B cell (primary cell): ENCODE data around the gene MAPKBP1. TPM values are rescaled to one million over a fixed set of nuclear protein-coding genes. Genes with fewer than 3 reads are reported as not detected.

ENCODE experiments used
- ATAC-seq: fragments of 200-7000 bp; cut with Tn5 transposase; one replicate; pipeline ENCODE4 v1.10.0; 2021; ENCODE audit warnings: low read depth, mild to moderate bottlenecking, moderate number of reproducible peaks, moderate library complexity
- CTCF ChIA-PET: fragments of 350-600 bp; sonication (Branson Sonifier 250); formaldehyde crosslinking; loops from one replicate; lab custom pipeline; 2021; ENCODE audit warnings: antibody characterized with exemption, inconsistent platforms; lab: Charles Lee
- POLR2A ChIA-PET: fragments of 350-600 bp; sonication (Branson Sonifier 250); formaldehyde crosslinking; loops from one replicate; lab custom pipeline; 2021; ENCODE audit warnings: antibody characterized with exemption; lab: Charles Lee
- DNase-seq: peaks from one replicate; pipeline ENCODE4 v3.0.0; 2013
- H2AFZ ChIP-seq: 2 replicates; pipeline ENCODE4 v1.6.1; 2012; ENCODE audit warnings: mild to moderate bottlenecking, low read depth, low read length; ENCODE audit not compliant: insufficient read depth, poor library complexity, severe bottlenecking
- H3K27ac ChIP-seq, 2 donors: 1 replicate in 1 of 2; 2 replicates in 1 of 2; pipeline ENCODE4 v1.5.1; 2012 to 2013; ENCODE audit warnings: low read length in 2 of 2, mild to moderate bottlenecking in 2 of 2, moderate library complexity in 1 of 2
- H3K27me3 ChIP-seq, 4 experiments: fragments of 200-600 bp in 1 of 4; sonication (generic) in 1 of 4; replicated peaks in 1 of 4; 1 replicate in 2 of 4; 2 replicates in 2 of 4; pipeline versions ENCODE4 v1.6.1 to v1.7.0; 2013 to 2016; ENCODE audit warnings: low read length in 3 of 4, mild to moderate bottlenecking in 2 of 4, mixed read lengths in 1 of 4, moderate library complexity in 1 of 4; ENCODE audit not compliant: insufficient read depth in 4 of 4, control insufficient read depth in 3 of 4; ENCODE audit errors: control extremely low read depth in 1 of 4
- H3K36me3 ChIP-seq, 2 experiments: replicated peaks in 1 of 2; 1 replicate in 1 of 2; 2 replicates in 1 of 2; pipeline versions ENCODE4 v1.6.1 to v1.7.1; 2013; ENCODE audit warnings: low read length in 1 of 2; ENCODE audit not compliant: insufficient read depth in 2 of 2, control insufficient read depth in 1 of 2; ENCODE audit errors: control extremely low read depth in 1 of 2, extremely low read depth in 1 of 2
- H3K4me1 ChIP-seq, 2 donors: fragments of 200-600 bp in 1 of 2; sonication (generic) in 1 of 2; 1 replicate in 1 of 2; 2 replicates in 1 of 2; pipeline versions ENCODE4 v1.5.1 to v1.6.1; 2013 to 2017; ENCODE audit warnings: low read length in 2 of 2; ENCODE audit not compliant: control insufficient read depth in 2 of 2, insufficient read depth in 2 of 2
- H3K4me2 ChIP-seq: replicated peaks from 2 replicates; pipeline ENCODE3; 2012; ENCODE audit warnings: mild to moderate bottlenecking, low read depth, low read length; ENCODE audit not compliant: poor library complexity, severe bottlenecking
- H3K4me3 ChIP-seq, 5 experiments: fragments of 200-600 bp in 1 of 5; sonication (generic) in 1 of 5; 1 replicate in 3 of 5; 2 replicates in 2 of 5; pipeline versions ENCODE4 v1.5.1 to v1.7.0; 2011 to 2016; ENCODE audit warnings: low read length in 4 of 5, mild to moderate bottlenecking in 4 of 5, low read depth in 2 of 5, control low read depth in 1 of 5, moderate library complexity in 1 of 5; ENCODE audit not compliant: insufficient read depth in 1 of 5; ENCODE audit errors: control extremely low read depth in 1 of 5, extremely low read depth in 1 of 5
- H3K79me2 ChIP-seq: fragments of 200-600 bp; sonication (generic); one replicate; pipeline ENCODE4 v1.6.0; 2016; ENCODE audit warnings: low read length; ENCODE audit not compliant: control insufficient read depth, insufficient read depth
- H3K9ac ChIP-seq: fragments of 200-600 bp; sonication (generic); 2 replicates; pipeline ENCODE4 v1.6.1; 2017; ENCODE audit warnings: mild to moderate bottlenecking, low read length, moderate library complexity
- H3K9me3 ChIP-seq, 3 donors: one replicate each; pipeline versions ENCODE4 v1.6.1 to v1.7.1; 2013; ENCODE audit warnings: low read length in 2 of 3; ENCODE audit not compliant: control insufficient read depth in 2 of 3, insufficient read depth in 1 of 3; ENCODE audit errors: control extremely low read depth in 1 of 3
- H4K20me1 ChIP-seq: 2 replicates; pipeline ENCODE4 v1.6.0; 2012; ENCODE audit warnings: mild to moderate bottlenecking, low read length; ENCODE audit not compliant: insufficient read depth, control insufficient read depth, poor library complexity, severe bottlenecking
- H3K27ac Mint-ChIP-seq: one replicate; pipeline ENCODE4 v1.8.0; 2021; ENCODE audit warnings: mixed read lengths
- H3K27me3 Mint-ChIP-seq: one replicate; pipeline ENCODE4 v1.8.0; 2021; ENCODE audit warnings: mixed read lengths
- H3K4me1 Mint-ChIP-seq: one replicate; pipeline ENCODE4 v1.8.0; 2021; ENCODE audit warnings: mixed read lengths
- H3K4me3 Mint-ChIP-seq: one replicate; pipeline ENCODE4 v1.8.0; 2021; ENCODE audit warnings: mixed read lengths
- H3K9me3 Mint-ChIP-seq: one replicate; pipeline ENCODE4 v1.8.0; 2022; ENCODE audit warnings: mixed read lengths; ENCODE audit not compliant: insufficient read depth
- EZH2 ChIP-seq: IDR thresholded peaks from 2 replicates; pipeline ENCODE4 v1.6.1; 2012; ENCODE audit warnings: borderline replicate concordance, low read depth, mild to moderate bottlenecking, moderate library complexity, low read length; ENCODE audit not compliant: insufficient read depth, poor library complexity, severe bottlenecking
- WGBS: methylation state at CpG from one replicate; pipeline ENCODE4 v1.1.5; 2013; ENCODE audit warnings: missing lambda C conversion rate; ENCODE audit not compliant: insufficient coverage; 5-methylcytosine and 5-hydroxymethylcytosine counted together
- intact Hi-C: fragments of 100-400 bp; cut with micrococcal nuclease; formaldehyde crosslinking; loops from one replicate; pipeline ENCODE4 v1.10.0; 2022
- polyA plus RNA-seq: library from polyadenylated mRNA; depleted of rRNA; stranded (reverse); fragments of >200 nt; gene quantifications from 2 replicates; pipeline ENCODE4 v1.2.3, GENCODE V29; 2012
- total RNA-seq, 2 donors: library from RNA; stranded (reverse); fragments of 120-200 nt in 1 of 2; gene quantifications; 1 replicate in 1 of 2; 2 replicates in 1 of 2; pipeline versions ENCODE4 v1.2.3 to v1.2.4, GENCODE V29; 2013 to 2022
- TF ChIP-seq, protein P1 (sequence below): fragments of 200-600 bp; IDR thresholded peaks from one replicate; pipeline ENCODE4 v1.8.0; 2022; ENCODE audit warnings: antibody characterized with exemption, mild to moderate bottlenecking

MAPKBP1 gene
- total and polyA plus RNA-seq, 2 donors (not counting 1 experiment from before 2014, with no cell fraction given): 14.1 to 59.2 TPM

- no peak for ATAC-seq
- Histone ChIP-seq H3K4me1 (peaks cover 31 to 37% of the 10 kb centered on the region in 2 donors), H3K27ac (no peak overlapping the region), H3K4me2 (no peak overlapping the region), H3K27me3 (no peaks in the 10 kb centered on the region), H4K20me1 (peaks cover 7% of the 10 kb centered on the region), H3K4me3 (no peak overlapping the region), H3K79me2 (peaks cover 47% of the 10 kb centered on the region), H3K9ac (no peak overlapping the region), H3K36me3 (peaks cover 0 to 2% of the 10 kb centered on the region in 2 experiments), H3K9me3 (no peaks in the 10 kb centered on the region), H2AFZ (no peak overlapping the region)
- Mint-ChIP-seq H3K27me3 (no peaks in the 10 kb centered on the region), H3K4me3 (no peak overlapping the region), H3K9me3 (no peaks in the 10 kb centered on the region), H3K4me1 (peaks cover 49% of the 10 kb centered on the region), H3K27ac (no peak overlapping the region)
- CTCF ChIA-PET: interaction anchor here (1.2 to 5.5 kb wide), 3 partner anchors 17 to 94 kb away, joined by 3 to 45 read pairs (median 24); partner anchors contain the start of gene MAPKBP1
- intact Hi-C loops: no loop called here
- no CpG with 5 or more reads among the region's 3 CpGs for WGBS
- TF ChIP-seq, protein P1, sequence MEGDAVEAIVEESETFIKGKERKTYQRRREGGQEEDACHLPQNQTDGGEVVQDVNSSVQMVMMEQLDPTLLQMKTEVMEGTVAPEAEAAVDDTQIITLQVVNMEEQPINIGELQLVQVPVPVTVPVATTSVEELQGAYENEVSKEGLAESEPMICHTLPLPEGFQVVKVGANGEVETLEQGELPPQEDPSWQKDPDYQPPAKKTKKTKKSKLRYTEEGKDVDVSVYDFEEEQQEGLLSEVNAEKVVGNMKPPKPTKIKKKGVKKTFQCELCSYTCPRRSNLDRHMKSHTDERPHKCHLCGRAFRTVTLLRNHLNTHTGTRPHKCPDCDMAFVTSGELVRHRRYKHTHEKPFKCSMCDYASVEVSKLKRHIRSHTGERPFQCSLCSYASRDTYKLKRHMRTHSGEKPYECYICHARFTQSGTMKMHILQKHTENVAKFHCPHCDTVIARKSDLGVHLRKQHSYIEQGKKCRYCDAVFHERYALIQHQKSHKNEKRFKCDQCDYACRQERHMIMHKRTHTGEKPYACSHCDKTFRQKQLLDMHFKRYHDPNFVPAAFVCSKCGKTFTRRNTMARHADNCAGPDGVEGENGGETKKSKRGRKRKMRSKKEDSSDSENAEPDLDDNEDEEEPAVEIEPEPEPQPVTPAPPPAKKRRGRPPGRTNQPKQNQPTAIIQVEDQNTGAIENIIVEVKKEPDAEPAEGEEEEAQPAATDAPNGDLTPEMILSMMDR: no peak
- TF ChIP-seq EZH2: no peak
- DNase-seq: no peak
- POLR2A ChIA-PET: no interaction called here
Observed at GRCh38 chr15:41790169-41790568, 15.9 kb downstream of the MAPKBP1 start.

DNA sequence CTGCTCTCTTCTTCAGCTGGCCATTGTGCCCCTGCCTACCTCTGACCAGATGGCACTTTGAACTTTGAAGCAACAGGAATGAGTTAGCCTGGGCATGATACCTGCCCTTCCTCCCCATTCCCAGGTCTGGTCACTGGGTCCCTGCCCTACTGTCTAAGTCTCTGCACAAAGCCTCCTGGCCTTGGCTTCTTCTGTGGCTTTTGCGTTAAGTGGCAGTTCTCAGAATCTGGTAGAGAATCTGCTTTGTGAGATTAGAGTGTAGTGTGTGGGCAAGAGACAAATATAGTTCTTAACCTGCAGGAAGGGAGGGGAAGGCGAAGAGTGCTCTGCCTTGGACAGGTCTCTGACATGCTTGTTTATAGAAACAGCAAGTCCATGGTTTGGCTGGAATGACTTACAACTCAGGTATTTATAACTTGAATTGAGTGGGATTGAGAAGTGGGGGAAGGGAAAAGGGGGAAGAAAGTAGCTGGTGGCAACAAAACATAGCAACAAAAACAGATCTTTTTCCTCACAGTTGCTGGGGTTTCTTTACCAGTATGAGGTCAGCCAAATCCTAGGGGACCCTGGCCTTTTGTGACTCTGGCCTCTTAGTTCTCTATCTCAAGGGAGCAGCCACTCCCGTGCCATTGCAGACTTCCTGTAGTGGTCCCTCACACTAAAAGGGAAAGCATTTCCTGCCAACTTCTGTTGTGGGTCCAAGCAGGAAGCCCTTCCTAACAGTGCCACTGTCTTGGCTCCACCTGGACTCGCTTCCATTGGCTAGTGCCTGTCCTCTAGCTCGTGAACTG lies 16.7 kb downstream of the MAPKBP1 start:
- Histone ChIP-seq H3K9me3 (peaks cover 0 to 3% (median 0%) of the 10 kb centered on the region in 3 donors), H3K4me1 (peaks cover 32 to 41% of the 10 kb centered on the region in 2 donors), H3K9ac (no peak overlapping the region), H2AFZ (no peak overlapping the region), H3K36me3 (peaks cover 0 to 2% of the 10 kb centered on the region in 2 experiments), H3K79me2 (peaks cover 47% of the 10 kb centered on the region), H4K20me1 (peaks cover 7% of the 10 kb centered on the region), H3K4me3 (no peak overlapping the region), H3K27me3 (no peaks in the 10 kb centered on the region), H3K4me2 (peak overlapping the region; percentile 15), H3K27ac (no peak overlapping the region)
- DNase-seq: no peak
- no peaks in the 10 kb centered on the region for H3K9me3 Mint-ChIP-seq
- WGBS: 27% methylated on average over 5 of the region's 5 CpGs
- peak overlapping the region; percentile 4 for H3K4me3 Mint-ChIP-seq
- ChIA-PET CTCF (interaction anchor here (1.2 to 5.5 kb wide), 3 partner anchors 18 to 95 kb away, joined by 3 to 45 read pairs (median 24); partner anchors contain the start of gene MAPKBP1), POLR2A (no interaction called here)
- no peaks in the 10 kb centered on the region for H3K27me3 Mint-ChIP-seq
- H3K4me1 Mint-ChIP-seq: peaks cover 54% of the 10 kb centered on the region
- no peak overlapping the region for H3K27ac Mint-ChIP-seq
- intact Hi-C loops: no loop called here
- ATAC-seq: no peak
- TF ChIP-seq EZH2: no peak
- TF ChIP-seq, protein P1: no peak
